ENCODE data around the gene TGFBR3.
"Not testable (repeated sequence)": the region's sequence is repeated elsewhere in the genome, so short reads cannot be mapped to it uniquely, and the experiment has no call there.

DNA sequence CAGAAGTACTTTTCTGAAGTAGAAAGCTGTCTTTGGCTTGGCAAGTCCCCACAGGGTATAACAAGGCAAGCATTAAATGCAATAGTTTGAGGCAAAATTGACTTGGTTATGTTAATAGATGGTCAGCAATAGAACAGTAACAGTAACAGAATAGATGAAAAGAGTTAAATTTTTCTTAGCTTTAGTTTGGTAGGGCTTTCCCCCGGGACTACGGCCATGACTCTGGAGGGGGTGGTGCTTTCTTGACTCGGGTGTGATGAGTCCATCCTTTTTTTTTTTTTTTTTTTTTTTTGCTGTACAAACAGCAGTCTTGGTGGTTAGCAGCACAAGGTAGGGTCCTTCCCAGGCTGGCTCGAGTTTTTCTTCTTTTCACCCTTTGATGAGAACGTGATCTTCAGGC lies 219.3 kb downstream of the TGFBR3 start:
- TF ChIP-seq EZH2 (IDR thresholded peaks at IDR 0.05; ENCODE audit: insufficient read depth, poor library complexity, severe bottlenecking); EZH2phosphoT487 (IDR thresholded peaks at IDR 0.05; ENCODE audit: insufficient read depth, low read depth): not testable (repeated sequence)

All from GM23248 (cell line).